Skeletal muscle tissue (tissue), 4 donors: ENCODE data around the gene TNS3. TPM values are rescaled to one million over a fixed set of nuclear protein-coding genes. Genes with fewer than 3 reads are reported as not detected.
A peak's percentile ranks its signal among the peaks of the same experiment; 100 is the strongest.

Experiments used
- H3K27ac ChIP-seq: one replicate; pipeline ENCODE4 v1.7.0; 2013; ENCODE audit warnings: mild to moderate bottlenecking, low read depth, low read length, inconsistent platforms
- H3K27me3 ChIP-seq, 3 donors: one replicate each; pipeline ENCODE4 v1.7.0; 2013; ENCODE audit warnings: low read length in 3 of 3; ENCODE audit not compliant: control insufficient read depth in 3 of 3, insufficient read depth in 3 of 3
- H3K36me3 ChIP-seq, 3 donors: one replicate each; pipeline ENCODE4 v1.7.0; 2013; ENCODE audit warnings: low read length in 3 of 3; ENCODE audit not compliant: control insufficient read depth in 3 of 3, insufficient read depth in 3 of 3
- H3K4me1 ChIP-seq, 3 donors: one replicate each; pipeline ENCODE4 v1.7.0; 2013; ENCODE audit warnings: low read length in 3 of 3, mild to moderate bottlenecking in 3 of 3; ENCODE audit not compliant: control insufficient read depth in 3 of 3, insufficient read depth in 3 of 3
- H3K4me3 ChIP-seq, 3 donors: one replicate each; pipeline ENCODE4 v1.7.0; 2013; ENCODE audit warnings: low read length in 3 of 3
- H3K9ac ChIP-seq, 3 donors: one replicate each; pipeline ENCODE4 v1.7.0; 2013; ENCODE audit warnings: low read length in 3 of 3, mild to moderate bottlenecking in 3 of 3, moderate library complexity in 2 of 3, low read depth in 1 of 3
- H3K9me3 ChIP-seq, 3 donors: one replicate each; pipeline ENCODE4 v1.7.0; 2013; ENCODE audit warnings: low read length in 3 of 3; ENCODE audit not compliant: control insufficient read depth in 3 of 3
- total RNA-seq: library from RNA; depleted of rRNA; stranded (reverse); fragments of >200 nt; gene quantifications from one replicate; pipeline ENCODE4 v1.2.3, GENCODE V29; 2014
- donor health status: Osteomylitis.

The TNS3 gene
- total RNA-seq, 1 donor from 2014 or later = 33.4 TPM

- Histone ChIP-seq H3K36me3 (peaks cover 0 to 2% (median 0%) of the 10 kb centered on the region in 3 donors), H3K9me3 (no peaks in the 10 kb centered on the region), H3K27me3 (no peaks in the 10 kb centered on the region), H3K4me3 (peak overlapping the region in 2 of 3 donors; percentile 65 to 67), H3K4me1 (peaks cover 18 to 32% (median 19%) of the 10 kb centered on the region in 3 donors), H3K27ac (no peak overlapping the region), H3K9ac (peak overlapping the region in 2 of 3 donors; percentile 57 to 74)
Measured at GRCh38 chr7:47537716-47538675, 43.9 kb downstream of the TNS3 start.

GRCh38 chr7:47536661-47537611 is 45.0 kb downstream of the TNS3 start:
- no peak overlapping the region for H3K27ac ChIP-seq

GRCh38 chr7:47535704-47536628 is 45.9 kb downstream of the TNS3 start:
- Histone ChIP-seq H3K9ac (peak overlapping the region in 1 of 3 donors; percentile 19), H3K27me3 (no peaks in the 10 kb centered on the region), H3K27ac (peak overlapping the region; percentile 22), H3K36me3 (no peaks in the 10 kb centered on the region), H3K4me3 (no peak overlapping the region), H3K9me3 (no peaks in the 10 kb centered on the region), H3K4me1 (peaks cover 18 to 30% (median 19%) of the 10 kb centered on the region in 3 donors)

More at GRCh38 chr7:47536661-47537611, 45.0 kb downstream of the TNS3 start:
- H3K9ac ChIP-seq = peak overlapping the region in 2 of 3 donors; percentile 57 to 74
- H3K9me3 ChIP-seq = no peaks in the 10 kb centered on the region
- H3K4me3 ChIP-seq = peak overlapping the region; percentile 53 to 67 (median 65)
- no peaks in the 10 kb centered on the region for H3K27me3 ChIP-seq
- peaks cover 18 to 30% (median 19%) of the 10 kb centered on the region in 3 donors for H3K4me1 ChIP-seq
- H3K36me3 ChIP-seq = no peaks in the 10 kb centered on the region

DNA sequence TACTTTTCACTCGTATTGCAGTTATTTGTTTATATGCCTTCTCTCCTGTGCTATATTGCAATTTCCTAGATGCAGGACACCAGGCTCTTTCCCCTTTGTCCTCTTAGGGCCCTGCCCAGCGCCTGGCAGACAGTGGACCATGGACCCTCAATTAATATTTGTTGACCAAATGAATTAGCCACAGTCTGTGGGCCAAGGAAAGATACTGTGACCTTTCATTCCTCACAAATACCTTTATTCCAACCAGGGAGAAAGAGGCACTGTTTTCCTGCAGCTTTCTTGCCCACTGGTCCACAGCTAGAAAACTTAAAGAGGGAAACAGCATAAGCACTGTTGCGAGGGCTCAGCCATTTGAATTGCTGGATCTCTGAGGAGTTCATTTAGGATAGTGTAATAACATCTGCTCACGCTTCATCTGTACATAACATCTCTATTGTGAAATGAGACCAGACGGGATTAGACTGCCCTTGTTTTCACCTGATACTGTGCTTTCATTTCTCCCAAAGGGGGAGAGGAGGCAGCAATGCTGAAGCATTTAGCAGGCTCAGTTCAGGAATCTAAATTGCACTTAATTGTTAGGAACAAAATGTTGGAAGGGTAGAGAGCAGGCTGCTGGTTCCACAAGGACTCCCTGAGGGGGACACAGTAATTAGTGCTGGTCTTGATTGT is 46.7 kb downstream of the TNS3 start:
- Histone ChIP-seq H3K9ac (peak overlapping the region in 1 of 3 donors; percentile 19), H3K36me3 (no peaks in the 10 kb centered on the region), H3K9me3 (no peaks in the 10 kb centered on the region), H3K4me3 (no peak overlapping the region), H3K4me1 (peaks cover 18 to 26% (median 19%) of the 10 kb centered on the region in 3 donors), H3K27me3 (no peaks in the 10 kb centered on the region), H3K27ac (peak overlapping the region; percentile 22)

DNA sequence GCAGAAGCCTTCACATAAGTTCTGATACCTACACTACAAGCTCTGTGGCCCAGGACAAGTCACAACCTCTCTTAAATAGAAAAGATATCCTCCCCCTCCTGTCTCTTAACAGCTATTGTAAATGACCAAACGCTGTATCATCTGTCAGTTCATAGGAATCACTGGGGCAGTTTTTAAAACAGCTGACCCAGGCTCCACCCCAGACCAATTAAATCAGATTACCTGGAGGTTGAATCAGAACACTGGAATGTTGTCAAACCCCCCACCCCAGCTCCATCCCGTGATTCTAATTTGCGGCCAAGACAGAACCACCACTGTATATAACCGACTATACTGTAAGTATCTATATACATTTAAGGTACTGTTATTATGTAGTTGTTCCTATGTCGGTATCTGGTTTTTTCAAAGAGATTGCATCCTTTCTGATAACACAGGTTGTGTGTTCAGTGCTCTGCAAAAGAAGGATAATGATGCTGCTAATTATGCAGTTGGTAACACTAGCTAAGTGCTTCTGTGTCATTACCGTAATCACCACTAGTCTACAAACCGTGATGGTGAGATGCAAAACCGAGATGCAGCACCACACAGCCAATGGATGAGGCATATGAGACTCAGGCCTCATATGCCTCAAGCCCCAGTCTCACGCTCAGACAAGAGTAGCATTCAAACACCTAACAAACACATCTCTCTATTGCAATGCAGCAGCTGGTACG is 47.4 kb downstream of the TNS3 start:
- Histone ChIP-seq H3K27ac (no peak overlapping the region), H3K9ac (no peak overlapping the region)

GRCh38 chr7:47531584-47532492 is 50.1 kb downstream of the TNS3 start:
- no peaks in the 10 kb centered on the region for H3K27me3 ChIP-seq
- no peak overlapping the region for H3K27ac ChIP-seq
- peaks cover 15 to 17% (median 16%) of the 10 kb centered on the region in 3 donors for H3K4me1 ChIP-seq
- peaks cover 0 to 4% (median 0%) of the 10 kb centered on the region in 3 donors for H3K36me3 ChIP-seq
- H3K9me3 ChIP-seq = no peaks in the 10 kb centered on the region
- no peak overlapping the region for H3K9ac ChIP-seq
- H3K4me3 ChIP-seq = no peak overlapping the region

More for the DNA sequence above, 47.4 kb downstream of the TNS3 start:
- peaks cover 18 to 24% (median 19%) of the 10 kb centered on the region in 3 donors for H3K4me1 ChIP-seq
- no peaks in the 10 kb centered on the region for H3K9me3 ChIP-seq
- H3K36me3 ChIP-seq = no peaks in the 10 kb centered on the region
- H3K4me3 ChIP-seq = no peak overlapping the region
- no peaks in the 10 kb centered on the region for H3K27me3 ChIP-seq

GRCh38 chr7:47529826-47530555 is 51.9 kb downstream of the TNS3 start:
- H3K36me3 ChIP-seq = peaks cover 4 to 6% (median 5%) of the 10 kb centered on the region in 3 donors
- H3K27ac ChIP-seq = no peak overlapping the region
- peaks cover under 1 to 3% (median 1%) of the 10 kb centered on the region in 3 donors for H3K4me1 ChIP-seq
- no peaks in the 10 kb centered on the region for H3K9me3 ChIP-seq
- H3K27me3 ChIP-seq = no peaks in the 10 kb centered on the region
- no peak overlapping the region for H3K4me3 ChIP-seq
- H3K9ac ChIP-seq = no peak overlapping the region
